Left renal cortex interstitium (tissue), 4 donors: Measurements from ENCODE around the gene CMIP. TPM values are rescaled to one million over a fixed set of nuclear protein-coding genes. Genes with fewer than 3 reads are reported as not detected.

Experiments used
- DNase-seq, 4 donors: peaks; one replicate each; pipeline ENCODE4 v3.0.0-alpha.2; 2013; ENCODE audit warnings: low read depth in 4 of 4, low spot score in 2 of 4, missing footprints in 1 of 4
- polyA plus RNA-seq, 4 donors: library from polyadenylated mRNA; unstranded; fragments of 120-200 nt; gene quantifications; one replicate each; pipeline ENCODE4 v1.2.1, GENCODE V29; 2013; ENCODE audit not compliant: insufficient read length in 4 of 4

Gene CMIP
- polyA plus RNA-seq, 4 donors, result 39.5 to 53.2 (median 42.3) TPM

DNA sequence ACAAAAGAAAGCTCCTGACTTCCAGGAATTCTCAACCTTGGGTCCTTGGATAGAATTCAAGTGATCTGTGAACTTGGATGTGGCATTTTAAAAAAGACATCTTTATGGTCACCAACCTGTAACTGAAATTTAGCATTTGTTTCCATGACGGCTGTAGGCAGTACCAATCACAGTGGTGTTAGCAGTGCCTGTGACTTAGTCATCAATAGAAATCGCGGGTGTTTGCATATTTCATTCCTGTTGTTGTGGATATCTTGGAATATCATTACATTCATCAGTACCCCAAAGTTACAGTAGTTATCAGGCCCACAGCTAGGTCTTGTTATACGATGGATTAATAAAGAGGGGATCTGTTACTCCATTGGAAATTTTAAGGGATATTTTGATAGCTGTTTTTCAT lies 81.6 kb downstream of the CMIP start:
- DNase-seq, result no peak

DNA sequence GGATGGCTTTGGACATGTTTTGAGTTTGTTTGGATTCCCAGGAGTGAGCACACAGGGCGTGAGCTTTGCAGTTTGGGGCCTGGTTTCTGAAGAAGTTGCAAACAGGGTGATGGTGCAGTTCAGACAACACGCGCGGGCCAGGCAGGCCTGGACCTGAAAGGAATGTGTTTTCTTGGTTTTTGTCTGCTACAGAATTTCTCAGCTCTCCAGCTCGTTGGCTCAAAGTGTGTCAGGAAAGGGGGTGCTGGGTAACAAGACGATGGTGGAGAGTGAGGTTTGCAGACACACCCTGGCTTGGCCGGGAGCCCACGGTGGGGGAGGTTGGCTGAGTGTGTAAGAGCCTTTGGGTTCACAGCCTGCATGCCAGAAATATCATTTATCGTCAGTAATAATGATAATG lies 82.3 kb downstream of the CMIP start:
- no peak for DNase-seq

DNA sequence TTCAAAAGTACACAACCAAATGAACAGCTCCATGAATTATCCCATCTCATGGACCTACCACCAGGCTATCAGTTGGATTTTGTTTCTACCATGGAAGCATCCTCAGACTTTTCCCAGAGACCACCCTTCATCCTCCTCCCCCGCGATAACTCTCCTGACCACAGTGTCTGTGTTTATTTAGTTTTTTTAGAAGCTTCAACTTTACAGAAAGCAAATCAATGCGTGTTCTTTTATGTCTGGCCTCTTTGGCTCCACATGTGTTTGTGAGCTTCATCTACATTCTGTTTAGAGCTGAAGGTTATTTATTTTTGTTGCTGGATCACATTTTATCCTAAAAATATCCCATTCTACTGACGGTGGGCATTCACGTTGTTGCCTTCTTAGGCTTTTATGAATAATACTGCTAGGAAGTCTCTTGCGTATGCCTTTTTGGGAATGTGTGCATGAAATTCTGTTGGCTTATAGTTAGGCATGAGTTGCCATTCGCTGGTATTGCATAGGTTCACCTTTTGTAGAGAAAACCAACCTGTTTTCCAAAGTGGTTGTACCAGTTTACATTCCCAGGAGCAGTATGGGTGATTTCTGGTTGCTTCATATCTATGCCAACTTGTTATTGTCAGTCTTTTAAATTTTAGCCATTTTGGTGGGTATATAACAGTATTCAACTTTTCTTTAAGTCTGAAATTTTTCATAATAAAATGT lies 83.0 kb downstream of the CMIP start:
- DNase-seq, result no peak

DNA sequence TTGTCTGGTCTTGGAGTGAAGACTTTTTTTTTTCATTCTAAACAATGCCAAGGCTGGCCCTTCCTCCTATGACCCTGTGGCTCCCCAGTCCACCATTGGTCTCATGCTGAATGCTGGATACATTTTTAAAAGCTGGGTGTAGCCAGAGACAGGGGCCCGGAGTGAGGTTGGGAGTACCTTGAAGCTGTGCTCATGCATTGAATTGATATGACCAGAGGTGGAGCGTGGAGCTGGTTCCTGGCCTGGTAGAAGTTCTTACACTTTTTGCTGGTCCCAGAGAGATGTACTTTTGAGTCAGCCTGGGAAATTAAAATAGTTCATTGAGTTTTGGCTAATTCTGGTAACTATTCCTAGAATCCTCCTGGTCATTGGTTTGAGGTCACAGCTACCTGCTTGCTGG lies 83.6 kb downstream of the CMIP start:
- no peak for DNase-seq

DNA sequence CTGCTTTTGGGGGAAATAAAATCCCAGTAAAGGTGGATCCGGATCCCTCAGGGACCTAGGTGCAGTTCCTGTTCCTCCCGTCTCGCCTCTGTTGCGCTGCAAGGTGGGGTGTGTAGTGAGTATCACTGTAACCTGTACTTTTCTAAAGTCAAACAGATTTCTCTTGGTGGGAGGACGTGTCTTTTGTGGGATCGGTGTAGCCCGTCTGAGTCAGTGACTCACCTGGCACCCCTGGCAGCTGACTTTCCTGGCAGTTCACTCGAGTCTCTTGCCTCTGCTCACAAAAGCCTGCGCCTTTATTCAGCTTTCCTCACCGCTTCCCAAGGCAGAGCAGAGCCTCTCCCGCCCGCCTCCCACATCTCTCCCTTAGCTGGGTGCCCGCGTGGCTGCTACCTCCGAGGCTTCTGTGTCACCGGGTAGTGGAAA lies 85.7 kb downstream of the CMIP start:
- no peak for DNase-seq

DNA sequence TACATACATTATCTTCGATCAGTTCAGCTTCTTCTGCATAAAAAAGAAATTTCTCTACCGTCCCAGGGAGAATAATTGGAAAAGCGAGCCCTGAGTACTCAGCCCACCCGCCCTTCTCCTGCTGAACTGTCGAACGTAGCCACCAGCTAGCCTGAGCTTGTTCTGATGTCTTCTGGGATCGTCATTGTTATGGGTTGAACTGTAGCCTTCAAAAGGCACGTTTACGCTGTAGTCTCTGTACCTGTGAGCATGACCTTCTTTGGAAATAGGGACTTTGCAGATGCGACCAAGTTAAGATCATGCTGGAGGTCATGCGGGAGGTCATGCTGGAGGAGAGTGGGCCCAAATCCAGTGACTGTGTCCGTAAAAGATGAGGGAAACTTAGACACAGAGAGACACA lies 86.2 kb downstream of the CMIP start:
- DNase-seq, result no peak

DNA sequence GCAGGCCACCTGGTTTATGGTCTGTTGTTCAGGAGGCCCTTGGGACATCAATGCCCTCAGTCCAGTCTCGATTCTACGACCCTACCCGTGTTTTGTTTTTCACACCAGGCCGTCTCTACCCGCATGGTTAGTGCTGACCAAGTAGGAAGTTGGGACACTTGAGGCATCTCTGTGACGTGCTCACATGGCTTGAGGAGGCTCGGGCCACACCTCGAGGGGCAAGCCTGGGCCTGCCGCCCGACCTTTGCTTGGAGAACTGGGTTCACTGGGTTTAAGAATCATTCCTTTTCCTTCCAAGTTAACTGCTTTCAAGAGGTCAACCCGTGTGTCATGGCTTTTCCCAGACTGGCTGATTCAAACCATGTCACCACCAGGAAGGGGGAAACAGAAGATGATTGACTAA lies 86.8 kb downstream of the CMIP start:
- DNase-seq, result no peak

DNA sequence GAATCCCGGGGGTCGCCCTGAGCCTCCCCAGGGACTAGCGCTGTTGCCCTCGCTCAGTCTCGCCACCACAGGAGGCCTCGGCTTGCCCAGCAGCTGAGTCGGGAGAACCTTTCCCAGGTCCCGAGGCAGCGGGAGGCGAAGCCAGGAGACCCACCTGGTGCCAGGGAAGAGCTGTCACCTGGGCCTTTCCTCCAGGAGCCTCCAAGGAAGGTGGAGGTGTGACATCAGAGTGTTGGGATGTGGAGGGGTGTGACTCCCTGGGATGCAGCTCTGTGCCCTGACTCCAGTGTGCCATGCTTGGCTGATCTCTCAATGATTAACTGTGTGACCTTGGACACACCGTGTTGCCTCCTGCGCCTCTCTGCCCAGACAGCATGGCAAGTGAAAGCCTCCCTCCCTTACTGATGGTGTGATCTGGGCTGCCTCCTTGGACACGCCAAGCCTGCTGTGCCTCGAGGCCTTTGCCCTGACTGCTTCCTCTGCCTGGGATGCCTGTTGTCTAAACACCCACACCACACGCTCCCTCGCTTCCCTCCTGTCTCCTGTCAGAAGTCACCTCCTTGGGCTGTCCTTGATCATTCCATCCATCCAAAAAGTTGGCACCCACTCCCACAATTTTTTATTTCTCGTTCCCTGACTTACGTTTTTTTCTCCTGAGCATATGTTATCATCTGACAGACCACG lies 88.0 kb downstream of the CMIP start:
- DNase-seq, result peak; percentile 55 to 74 (median 63)

DNA sequence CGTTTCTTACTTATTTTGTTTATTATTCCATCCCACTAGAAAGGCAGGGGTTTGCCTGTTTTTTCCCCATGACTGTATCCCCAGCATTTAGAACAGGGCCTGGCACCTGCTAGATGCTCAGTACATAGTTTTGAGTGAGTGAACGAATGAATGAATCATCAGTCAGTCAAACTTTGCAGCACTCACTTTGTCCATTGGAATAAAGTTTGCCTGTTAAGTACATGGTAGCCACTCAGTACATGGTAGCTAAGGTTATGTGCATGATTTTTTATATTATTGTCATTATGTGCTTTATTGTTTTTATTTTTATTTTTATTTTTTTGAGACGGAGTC lies 88.5 kb downstream of the CMIP start:
- no peak for DNase-seq

DNA sequence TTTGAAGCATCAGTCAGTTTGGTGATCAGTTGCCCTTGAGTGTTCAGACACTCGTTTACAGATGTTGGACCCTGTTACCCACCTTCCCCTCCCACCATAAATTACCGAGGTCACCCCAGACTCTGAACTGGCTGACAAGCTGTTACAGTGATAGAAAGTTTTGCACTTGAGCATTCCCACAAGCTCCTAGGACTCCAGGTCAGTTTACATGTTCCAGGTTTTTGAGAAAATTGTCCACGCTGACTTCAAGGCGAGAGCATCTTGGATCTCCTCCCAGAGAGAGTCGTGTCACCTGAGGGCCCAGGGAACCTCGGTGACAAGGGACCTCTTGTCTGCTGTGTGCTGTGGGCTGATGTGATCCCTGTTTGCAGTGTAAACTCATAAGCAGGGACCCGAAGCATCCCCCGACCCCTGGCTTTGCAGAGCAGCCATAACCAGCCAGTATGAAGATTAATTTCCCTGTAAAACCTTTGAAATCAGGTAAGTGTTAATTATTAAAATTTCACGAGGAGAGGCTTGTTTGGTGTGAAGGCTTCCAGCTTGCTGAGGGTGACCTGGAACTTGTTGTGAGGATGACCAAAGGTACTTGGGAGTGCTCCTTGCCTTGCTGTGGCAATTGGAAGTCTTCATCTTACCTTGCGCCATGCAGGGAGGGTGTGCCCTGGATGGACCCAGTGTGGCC lies 91.2 kb downstream of the CMIP start:
- DNase-seq, result no peak

DNA sequence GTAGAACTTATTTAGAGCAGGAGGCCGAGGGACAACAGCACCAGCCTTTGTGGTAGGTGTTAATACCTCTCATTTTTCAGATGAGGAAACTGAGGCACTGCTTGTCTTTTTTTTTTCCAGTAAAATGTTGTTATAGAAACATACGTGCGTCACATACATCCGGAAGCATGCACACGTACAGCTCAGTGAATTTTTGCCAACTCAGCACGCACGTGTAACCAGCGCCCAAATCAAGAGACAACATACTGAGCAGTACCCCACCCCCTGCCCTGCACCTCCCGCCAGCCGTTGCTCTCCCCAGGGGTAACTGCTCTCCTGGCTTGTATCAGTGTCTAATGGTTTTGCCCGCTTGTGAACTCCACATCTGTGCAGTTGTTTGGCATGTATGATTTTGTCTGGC lies 92.0 kb downstream of the CMIP start:
- DNase-seq, result no peak

DNA sequence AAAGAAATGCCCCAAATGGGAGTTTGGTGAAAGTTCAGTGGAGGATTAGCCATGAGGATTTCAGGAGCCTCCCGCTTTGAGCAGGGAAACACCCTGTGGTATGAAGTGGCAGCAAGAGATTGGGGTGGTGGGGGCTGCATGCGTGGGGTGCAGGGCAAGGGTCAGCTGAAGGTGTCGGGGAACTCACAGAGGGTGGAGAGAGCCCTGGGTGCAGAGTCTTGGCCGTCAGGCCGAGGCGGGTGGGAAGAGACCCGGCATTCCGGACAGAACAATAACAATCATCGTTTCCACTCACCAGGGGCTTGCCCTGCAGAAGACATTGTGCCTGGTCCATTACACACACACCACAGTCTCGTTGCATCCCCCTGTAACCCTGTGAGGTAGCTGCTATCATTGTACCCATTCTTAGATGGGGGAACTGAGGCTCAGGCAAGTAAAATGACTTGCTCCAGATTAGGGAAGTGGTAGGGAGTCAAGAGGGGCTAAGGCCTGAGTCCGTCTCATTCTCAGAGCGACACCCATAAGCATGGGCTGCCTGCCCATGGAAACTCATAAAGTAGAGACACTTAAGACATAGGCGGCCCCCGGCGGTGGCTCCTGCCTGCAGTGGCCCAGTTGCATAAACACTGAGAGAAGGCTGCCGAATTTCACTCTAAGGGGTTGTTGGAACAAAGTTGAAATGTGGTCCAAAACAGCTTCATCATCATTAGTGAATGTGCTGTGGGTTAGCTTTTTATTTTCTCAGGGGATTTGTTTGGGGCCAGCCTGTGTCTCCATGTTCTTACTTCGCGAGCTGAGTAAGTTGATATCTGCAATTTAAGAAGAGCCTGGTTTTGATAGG lies 93.3 kb downstream of the CMIP start:
- no peak for DNase-seq

DNA sequence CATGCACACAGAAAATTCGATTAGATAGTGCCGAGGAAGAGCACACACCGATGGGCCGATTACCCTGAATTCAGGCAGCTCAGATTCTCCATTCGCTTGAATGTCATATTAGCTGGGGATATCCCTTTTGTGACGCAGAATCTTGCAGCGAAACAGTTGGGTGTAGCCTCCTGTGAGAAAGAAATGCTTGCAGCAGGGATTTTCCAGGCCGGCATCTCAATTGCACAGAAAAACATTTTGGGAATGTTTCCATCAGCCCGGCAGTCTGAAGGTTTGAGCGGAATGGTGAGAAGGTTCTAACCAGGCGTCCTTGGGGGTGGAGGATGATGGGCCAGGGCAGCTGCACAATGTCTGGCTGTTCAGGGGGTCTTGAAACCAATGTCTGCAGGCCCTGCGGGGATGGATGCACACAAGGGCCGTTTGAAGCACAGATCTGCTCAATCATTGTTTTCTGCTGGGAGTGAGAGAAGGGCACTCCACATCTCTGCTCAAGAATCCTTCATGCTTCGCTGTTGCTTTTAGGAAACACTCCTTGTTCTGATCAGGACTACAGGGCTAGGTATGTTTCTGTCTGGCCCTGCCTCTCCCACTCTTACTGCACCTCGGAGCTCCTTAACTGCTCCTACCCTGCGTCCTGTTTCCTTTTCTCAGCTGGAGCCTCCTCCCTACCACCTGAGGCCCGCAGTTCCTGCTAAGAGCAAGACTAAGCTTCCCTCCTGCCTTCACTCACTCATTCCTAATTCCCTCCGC lies 94.6 kb downstream of the CMIP start:
- no peak for DNase-seq

DNA sequence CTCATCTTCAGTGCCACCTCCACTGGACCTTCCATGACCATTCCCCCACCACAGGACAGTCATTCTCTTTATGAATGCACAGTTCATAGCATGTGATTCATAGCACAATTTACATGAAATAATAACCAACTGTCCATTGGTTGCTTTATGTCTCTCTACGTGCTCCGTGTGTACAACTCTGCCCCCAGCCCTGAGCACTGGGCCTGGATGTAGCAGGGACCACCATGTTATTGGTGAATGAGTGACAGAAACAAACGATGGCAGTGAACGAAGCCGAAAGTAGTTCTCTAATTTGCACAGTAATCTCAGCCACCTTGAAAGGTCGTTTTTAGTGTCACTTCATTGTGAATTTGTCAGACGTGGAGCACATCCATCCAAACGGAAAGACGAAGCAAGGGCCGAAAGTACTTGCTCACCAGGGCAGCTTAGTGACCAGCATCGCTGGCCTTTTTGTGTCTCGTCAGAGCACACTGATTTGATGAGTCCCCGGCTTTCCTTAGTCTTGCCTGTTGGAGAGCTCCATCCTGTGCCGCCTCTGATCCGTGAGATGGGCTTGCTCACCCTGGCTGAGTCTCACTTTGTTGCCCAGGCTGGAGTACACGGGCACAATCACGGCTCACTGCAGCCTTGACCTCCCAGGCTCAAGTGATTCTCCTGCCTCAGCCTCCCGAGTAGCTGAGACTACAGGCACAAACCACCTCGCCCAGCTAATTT lies 95.3 kb downstream of the CMIP start:
- DNase-seq, result no peak

DNA sequence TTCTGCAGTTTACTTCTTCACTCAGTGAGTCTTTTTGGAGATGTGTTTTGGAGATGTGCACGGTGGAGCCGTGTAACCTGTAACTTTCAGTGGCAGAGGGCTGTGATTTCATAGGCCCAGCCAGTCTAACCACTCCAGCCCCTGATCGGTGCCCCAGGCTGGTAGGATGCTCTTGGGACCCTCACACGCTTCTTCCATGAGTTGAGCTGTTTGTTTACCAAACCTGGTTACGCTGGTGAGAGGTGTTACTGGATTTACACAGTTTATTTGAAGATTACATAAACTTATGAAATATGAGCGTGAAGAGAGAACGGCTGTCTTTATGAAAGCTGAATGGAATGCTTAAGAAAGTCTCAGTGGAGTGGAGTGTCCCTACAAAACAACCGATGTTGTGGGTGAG lies 96.7 kb downstream of the CMIP start:
- DNase-seq, result no peak

DNA sequence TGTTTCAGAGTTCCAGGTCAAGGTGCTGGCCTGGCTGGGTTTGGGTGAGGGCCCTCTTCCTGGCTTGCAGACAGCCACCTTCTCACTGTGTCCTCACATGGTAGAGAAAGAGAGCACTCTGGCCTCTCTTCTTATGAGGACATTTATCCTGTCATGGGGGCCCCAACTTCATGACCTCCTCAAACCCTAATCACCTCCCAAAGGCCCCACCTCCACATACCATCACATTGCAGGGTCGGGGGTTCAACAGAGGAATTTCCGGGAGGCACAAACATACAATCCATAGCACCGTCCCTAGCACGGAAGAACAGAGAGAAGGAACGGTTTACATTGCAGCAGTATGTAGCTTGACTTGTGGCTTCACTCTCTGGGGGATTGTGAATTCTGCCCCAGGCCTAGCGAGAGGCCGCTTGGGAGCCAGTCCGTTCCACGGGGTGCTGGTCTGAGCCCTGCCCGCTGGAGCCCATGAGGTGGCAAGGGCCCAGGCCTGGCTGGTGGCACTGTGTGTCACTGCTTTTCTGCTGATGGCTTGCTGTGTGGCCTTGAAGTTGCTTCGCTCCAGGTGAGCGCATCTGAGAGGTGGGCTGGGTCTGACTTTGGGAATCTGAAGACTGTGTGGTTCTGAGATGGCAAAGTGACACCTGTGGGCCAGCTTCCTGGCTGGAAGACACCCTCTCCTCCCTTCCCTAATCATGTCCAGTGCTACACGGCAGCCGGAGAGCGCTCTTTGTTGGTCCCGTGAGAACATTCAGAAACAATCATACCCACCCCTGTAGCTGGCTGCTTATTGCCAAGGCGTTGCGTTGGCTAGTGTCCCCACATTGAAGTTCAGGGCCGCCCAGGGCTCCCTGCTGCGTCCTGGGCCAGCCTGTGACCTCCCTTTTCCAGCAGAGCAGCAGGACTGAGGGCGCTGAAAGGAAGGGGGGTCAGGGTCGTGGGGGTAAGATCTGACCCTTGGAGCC lies 98.3 kb downstream of the CMIP start:
- DNase-seq, result no peak

DNA sequence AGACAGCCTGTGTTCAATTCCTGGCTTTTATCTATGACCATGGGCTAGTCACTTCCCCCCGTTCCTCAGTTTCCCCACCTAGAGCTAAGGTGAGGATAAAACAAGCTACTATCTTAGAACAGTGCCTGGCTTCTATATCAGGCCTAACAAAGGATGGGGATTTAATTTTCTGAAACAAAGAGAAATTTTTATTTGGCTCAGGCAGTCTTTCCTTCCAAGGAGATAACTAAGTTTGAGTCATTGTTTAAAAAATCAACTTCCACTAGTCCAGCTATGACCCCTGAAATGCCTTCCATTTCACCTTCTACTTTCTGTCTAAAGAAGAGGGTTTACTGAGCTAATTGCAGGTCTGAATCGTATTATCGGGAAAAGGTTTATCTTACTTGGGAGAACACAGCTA lies 99.0 kb downstream of the CMIP start:
- DNase-seq, result no peak

DNA sequence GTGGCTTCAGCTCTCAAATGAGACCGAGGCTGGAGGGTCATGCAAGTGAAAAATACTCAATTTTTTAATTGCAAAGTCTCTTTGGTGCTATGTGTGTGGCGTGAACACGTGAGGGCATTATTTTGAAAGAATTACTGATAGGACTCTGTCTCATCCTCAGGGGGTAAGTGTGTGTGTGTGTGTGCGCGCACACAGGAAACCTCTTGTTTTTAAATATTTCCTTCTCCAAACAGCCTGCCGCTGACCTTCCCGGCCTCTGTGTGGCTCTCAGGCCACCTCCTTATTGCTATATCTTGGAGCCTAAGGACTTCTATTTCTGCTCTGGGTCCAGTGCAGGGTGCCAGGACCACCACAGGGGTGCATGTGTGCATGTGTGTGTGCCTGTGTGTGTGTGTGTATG lies 99.7 kb downstream of the CMIP start:
- no peak for DNase-seq
